Psoas muscle (tissue), 8 donors: Measurements from ENCODE around the gene GAMT. TPM values are rescaled to one million over a fixed set of nuclear protein-coding genes. Genes with fewer than 3 reads are reported as not detected.

ENCODE experiments used
- ATAC-seq, 4 donors: fragments of 200-7000 bp; cut with Tn5 transposase; one replicate each; pipeline ENCODE4 v1.9.1; 2020; ENCODE audit warnings: moderate library complexity in 3 of 4, mild to moderate bottlenecking in 2 of 4
- DNase-seq, 2 donors: peaks; one replicate each; pipeline ENCODE4 v3.0.0-alpha.2; 2020
- H3K27ac ChIP-seq: fragments of 200-600 bp; one replicate; pipeline ENCODE4 v1.8.0; 2022
- H3K27me3 ChIP-seq, 3 donors: fragments of 200-600 bp in 1 of 3; one replicate each; pipeline versions ENCODE4 v1.6.1 to v1.8.0; 2013 to 2022; ENCODE audit warnings: low read length in 2 of 3, mild to moderate bottlenecking in 2 of 3, moderate library complexity in 1 of 3; ENCODE audit not compliant: insufficient read depth in 3 of 3
- H3K36me3 ChIP-seq, 2 donors: fragments of 200-600 bp in 1 of 2; one replicate each; pipeline versions ENCODE4 v1.6.1 to v1.8.0; 2013 to 2022; ENCODE audit warnings: low read depth in 1 of 2, mild to moderate bottlenecking in 1 of 2, moderate library complexity in 1 of 2; ENCODE audit not compliant: insufficient read depth in 1 of 2
- H3K4me1 ChIP-seq: fragments of 200-600 bp; one replicate; pipeline ENCODE4 v1.8.0; 2022
- H3K4me3 ChIP-seq: fragments of 200-600 bp; one replicate; pipeline ENCODE4 v1.8.0; 2022; ENCODE audit warnings: mild to moderate bottlenecking
- H3K9me3 ChIP-seq: fragments of 200-600 bp; one replicate; pipeline ENCODE4 v1.8.0; 2022
- WGBS, 3 donors: extraction: QIAGEN DNeasy Blood & Tissue Kit; methylation state at CpG; one replicate each; pipeline versions ENCODE4 v1.1.6 to v1.1.7; 2013; 5-methylcytosine and 5-hydroxymethylcytosine counted together
- intact Hi-C, 2 donors: fragments of 100-400 bp; cut with DNase I; formaldehyde crosslinking; loops; one replicate each; pipeline versions ENCODE4 v1.11.0 to v1.14.2; 2022
- long read RNA-seq, 2 donors: library from polyadenylated mRNA; unstranded; transcript quantifications; one replicate each; pipeline ENCODE4 v2.0.0, GENCODE V29; 2021
- polyA plus RNA-seq, 3 donors: library from polyadenylated mRNA; stranded (reverse); fragments of 200-250 nt; gene quantifications; one replicate each; pipeline ENCODE4 v1.2.3, GENCODE V29; 2013
- total RNA-seq, 4 donors: library from RNA; stranded (reverse); fragmentation: NEBNext Ultra II Directional in 2 of 4; extraction: Animal tissue kit (Norgen Biotek cat#: 25700) in 2 of 4; gene quantifications; one replicate each; pipeline versions ENCODE4 v1.2.1 to v1.2.4, GENCODE V29; 2021 to 2023
- TF ChIP-seq, protein P1 (sequence below): fragments of 200-600 bp; IDR thresholded peaks from one replicate; pipeline ENCODE4 v1.8.0; 2022; ENCODE audit warnings: antibody characterized with exemption
- donor health status: healthy with polysubstance abuse.
- donor health status: DM: no; HTN: no; CAD: no; lungs with moderate emphysema.
- donor health status: Bipolar disorder and iron deficiency.
- donor health status: healthy.
- donor health status: DM: yes; HTN: yes; CAD: no.
- donor health status: DM: no; HTN: no; CAD: no.
- donor health status: DM: no; HTN: no; CAD: no.
- donor health status: DM: yes; HTN: yes; CAD: no.

The GAMT gene
- 100 to 1,000 TPM; 227 to 339 (median 232) TPM for total RNA-seq
- polyA plus RNA-seq: 100 to 1,000 TPM; 162 to 464 (median 351) TPM
- long read RNA-seq, donor 1, transcript GAMT-202 (5 exons, 1,769 nt): minor isoform, 9 of 329 reads
- long read RNA-seq, donor 1, transcript GAMT-201 (6 exons, 1,121 nt): major isoform, 282 of 329 reads
- long read RNA-seq, donor 1, partial matches to known transcripts: 25 of 329 reads
- long read RNA-seq, donor 1, other reads (novel, unspliced or antisense): 12 of 329 reads
- long read RNA-seq, donor 2, transcript GAMT-201 (6 exons, 1,121 nt): major isoform, 528 of 595 reads
- long read RNA-seq, donor 2, transcript GAMT-202 (5 exons, 1,769 nt): minor isoform, 29 of 595 reads
- long read RNA-seq, donor 2, partial matches to known transcripts: 19 of 595 reads
- long read RNA-seq, donor 2, other reads (novel, unspliced or antisense): 17 of 595 reads

DNA sequence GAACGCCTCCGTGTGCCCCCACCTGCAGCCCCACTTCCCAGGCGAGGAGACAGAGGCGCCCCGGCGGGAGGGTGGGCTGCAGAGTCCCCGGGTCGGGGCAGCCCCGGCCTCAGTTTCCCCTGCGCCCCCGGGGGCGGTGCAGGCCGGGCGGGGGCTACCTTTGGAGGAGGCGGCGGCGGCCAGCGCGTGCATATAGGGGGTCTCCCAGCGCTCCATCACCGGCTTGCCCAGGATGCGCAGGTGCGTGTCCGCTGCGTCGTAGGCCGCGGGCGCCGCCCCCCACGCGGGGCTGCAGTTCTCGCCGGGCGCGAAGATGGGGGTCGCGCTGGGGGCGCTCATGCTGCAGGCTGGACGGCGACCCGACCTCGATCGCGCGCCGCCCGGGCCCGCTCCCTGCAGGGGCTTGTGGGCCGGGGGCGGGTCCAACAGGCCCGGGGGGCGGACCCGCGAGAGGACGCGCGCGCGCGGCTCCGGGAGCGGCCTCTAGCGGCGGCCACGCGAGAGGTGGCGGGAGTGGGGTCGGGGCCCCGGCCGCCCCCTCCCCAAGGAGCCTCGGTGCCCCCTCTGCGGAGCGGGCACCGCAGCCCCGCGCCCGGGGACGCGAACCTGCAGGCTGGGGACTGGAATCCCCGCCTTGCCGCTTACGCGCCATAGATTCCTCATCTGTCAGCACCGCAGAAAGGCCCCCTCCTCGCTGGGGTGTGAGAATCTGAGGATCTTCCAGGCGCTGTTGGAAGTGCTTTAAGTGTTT, at the start of gene GAMT:
GAMT (minus strand) TSS at position 405 of the 751 bp plus-strand sequence; CDS start at position 339, 66 bp downstream.
- TF ChIP-seq, protein P1, sequence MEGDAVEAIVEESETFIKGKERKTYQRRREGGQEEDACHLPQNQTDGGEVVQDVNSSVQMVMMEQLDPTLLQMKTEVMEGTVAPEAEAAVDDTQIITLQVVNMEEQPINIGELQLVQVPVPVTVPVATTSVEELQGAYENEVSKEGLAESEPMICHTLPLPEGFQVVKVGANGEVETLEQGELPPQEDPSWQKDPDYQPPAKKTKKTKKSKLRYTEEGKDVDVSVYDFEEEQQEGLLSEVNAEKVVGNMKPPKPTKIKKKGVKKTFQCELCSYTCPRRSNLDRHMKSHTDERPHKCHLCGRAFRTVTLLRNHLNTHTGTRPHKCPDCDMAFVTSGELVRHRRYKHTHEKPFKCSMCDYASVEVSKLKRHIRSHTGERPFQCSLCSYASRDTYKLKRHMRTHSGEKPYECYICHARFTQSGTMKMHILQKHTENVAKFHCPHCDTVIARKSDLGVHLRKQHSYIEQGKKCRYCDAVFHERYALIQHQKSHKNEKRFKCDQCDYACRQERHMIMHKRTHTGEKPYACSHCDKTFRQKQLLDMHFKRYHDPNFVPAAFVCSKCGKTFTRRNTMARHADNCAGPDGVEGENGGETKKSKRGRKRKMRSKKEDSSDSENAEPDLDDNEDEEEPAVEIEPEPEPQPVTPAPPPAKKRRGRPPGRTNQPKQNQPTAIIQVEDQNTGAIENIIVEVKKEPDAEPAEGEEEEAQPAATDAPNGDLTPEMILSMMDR: peak; percentile 63
- peak; percentile 26 to 76 (median 56) for ATAC-seq
- DNase-seq: no peak
- 2% methylated on average over 53 to 87 of the region's 87 CpGs for WGBS, 3 donors
- H3K4me3 ChIP-seq: peak within 1 kb of the TSS; percentile 91
- H3K4me1 ChIP-seq: peaks cover 11% of the 10 kb centered on the region
- peak within 1 kb of the TSS; percentile 98 for H3K27ac ChIP-seq
- peaks cover 0 to 21% of the 10 kb centered on the region in 2 donors for H3K36me3 ChIP-seq
- no peaks in the 10 kb centered on the region for H3K9me3 ChIP-seq
- H3K27me3 ChIP-seq: no peaks in the 10 kb centered on the region
- intact Hi-C loops: loop anchor here in 1 of 2 donors (2.0 to 10.0 kb wide), 2 partner anchors 17 to 827 kb away; partner anchors contain the start of gene BSG

DNA sequence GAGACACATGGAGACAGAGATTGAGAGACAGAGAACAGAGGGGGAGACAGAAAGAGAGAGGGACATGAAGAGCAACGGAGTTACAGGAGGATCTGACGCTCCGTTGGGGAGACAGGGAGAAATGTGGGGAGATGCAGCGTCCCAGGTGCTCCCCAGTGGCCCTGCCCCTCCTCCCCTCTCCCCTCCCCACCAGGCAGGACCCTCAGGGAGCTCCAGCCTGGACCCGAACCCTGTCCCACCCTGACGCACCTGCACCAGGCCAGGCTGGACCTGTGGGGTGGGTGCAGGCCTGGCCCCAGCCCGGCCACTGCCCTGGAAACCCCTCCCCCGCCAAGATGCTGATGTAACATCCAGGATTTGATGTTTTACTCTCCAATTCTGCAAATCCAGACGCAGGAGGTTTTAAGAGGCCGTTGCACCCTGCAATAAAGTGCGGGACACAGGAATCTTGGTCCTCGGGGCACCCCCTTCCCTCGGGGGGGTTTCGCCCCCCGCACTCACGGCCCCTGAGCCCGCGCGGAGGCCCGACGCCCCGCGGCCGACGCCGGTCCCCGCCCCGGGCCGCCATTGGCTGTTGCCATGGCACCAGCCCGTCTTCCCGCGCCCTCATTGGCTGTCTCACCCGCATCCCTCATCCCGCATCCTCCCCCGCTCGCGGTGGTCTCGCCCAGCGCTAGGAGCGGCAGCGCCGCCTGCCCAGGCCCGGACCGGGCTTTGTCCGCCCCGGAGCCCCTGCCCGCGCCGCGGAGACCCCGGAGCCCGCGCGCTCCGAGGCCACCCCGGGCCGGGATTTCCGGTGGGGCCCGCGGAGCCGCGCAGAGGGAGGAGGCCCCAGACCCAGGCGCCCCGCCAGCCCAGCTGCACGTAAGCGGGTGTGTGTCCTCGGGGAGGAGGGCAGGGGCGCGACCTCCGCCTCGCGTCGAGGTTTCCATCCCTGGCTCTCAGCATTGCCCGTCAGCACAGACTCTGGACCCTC, 48.4 kb upstream of the GAMT start, which contains the start of gene APC2:
APC2 (plus strand) TSS at position 655 of the 976 bp plus-strand sequence. CDS start 2,881 bp downstream, outside the sequence.
- H3K27me3 ChIP-seq: peaks cover 0 to 91% (median 63%) of the 10 kb centered on the region in 3 donors
- TF ChIP-seq, protein P1: no peak
- no peaks in the 10 kb centered on the region for H3K36me3 ChIP-seq
- no peaks in the 10 kb centered on the region for H3K4me1 ChIP-seq
- H3K27ac ChIP-seq: no peak within 1 kb of the TSS
- ATAC-seq (no peak), DNase-seq (no peak)
- intact Hi-C loops: loop anchor here in 1 of 2 donors (5.0 to 10.0 kb wide), 2 partner anchors 132 to 165 kb away; partner anchors contain the start of gene EFNA2
- H3K4me3 ChIP-seq: no peak within 1 kb of the TSS
- 2 to 3% (median 2%) methylated on average over 62 to 74 of the region's 74 CpGs for WGBS, 3 donors
- H3K9me3 ChIP-seq: no peaks in the 10 kb centered on the region

DNA sequence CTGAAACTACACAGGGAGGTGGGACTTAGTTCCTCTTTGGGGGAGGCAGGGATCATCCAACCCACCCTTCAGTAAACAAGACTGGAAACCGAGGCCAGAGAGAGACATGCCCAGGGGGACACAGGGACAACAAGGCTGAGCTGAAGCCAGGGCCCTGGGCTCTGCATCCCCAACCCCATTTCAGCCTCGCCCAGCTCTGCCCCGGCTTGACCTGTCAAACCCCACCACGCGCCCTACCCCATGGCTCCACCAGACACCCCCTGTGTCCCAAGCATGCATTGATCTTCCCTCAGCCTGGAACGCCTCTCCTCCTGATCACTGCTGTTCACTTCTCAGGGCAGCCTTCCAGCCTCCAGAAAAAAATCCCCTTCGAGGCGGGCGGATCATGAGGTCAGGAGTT, 46.6 kb upstream of the GAMT start:
- Histone ChIP-seq H3K36me3 (peaks cover 0 to 1% of the 10 kb centered on the region in 2 donors), H3K9me3 (no peaks in the 10 kb centered on the region), H3K4me3 (no peak overlapping the region), H3K27ac (no peak overlapping the region), H3K4me1 (no peaks in the 10 kb centered on the region), H3K27me3 (peaks cover 0 to 74% (median 53%) of the 10 kb centered on the region in 3 donors)
- ATAC-seq (no peak), DNase-seq (no peak)
- intact Hi-C loops: loop anchor here in 1 of 2 donors (5.0 to 10.0 kb wide), 2 partner anchors 131 to 163 kb away; partner anchors contain the start of gene EFNA2
- TF ChIP-seq, protein P1: no peak
- 72 to 86% (median 82%) methylated on average over 9 of the region's 9 CpGs for WGBS, 3 donors

DNA sequence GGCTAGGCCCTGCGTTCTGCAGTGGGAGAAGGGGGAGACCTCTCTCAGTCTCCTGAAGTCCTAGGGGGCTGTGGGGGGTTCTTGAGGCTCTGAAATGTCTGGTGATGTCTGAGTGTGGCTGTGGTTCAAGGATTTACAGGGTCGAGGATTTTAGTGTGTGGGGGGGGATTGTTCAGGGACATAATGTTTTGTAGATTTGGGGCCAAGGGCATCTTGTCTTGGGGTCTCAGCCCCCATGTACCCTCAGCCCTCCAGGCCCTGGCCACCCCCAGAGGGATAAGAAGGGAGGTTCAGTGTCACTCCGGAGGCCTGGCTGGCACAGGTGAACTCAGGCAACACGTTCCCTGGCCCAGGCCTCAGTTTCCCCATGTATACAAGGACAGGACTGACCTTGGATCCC, 46.2 kb upstream of the GAMT start:
- DNase-seq: no peak
- no peak overlapping the region for H3K4me3 ChIP-seq
- WGBS, 3 donors: 27 to 39% (median 29%) methylated on average over 4 of the region's 4 CpGs
- H3K36me3 ChIP-seq: peaks cover 0 to 5% of the 10 kb centered on the region in 2 donors
- no peaks in the 10 kb centered on the region for H3K4me1 ChIP-seq
- H3K9me3 ChIP-seq: no peaks in the 10 kb centered on the region
- ATAC-seq: no peak
- TF ChIP-seq, protein P1: no peak
- H3K27me3 ChIP-seq: peaks cover 0 to 70% (median 49%) of the 10 kb centered on the region in 3 donors
- intact Hi-C loops: loop anchor here in 1 of 2 donors (5.0 to 10.0 kb wide), 2 partner anchors 130 to 163 kb away; partner anchors contain the start of gene EFNA2
- no peak overlapping the region for H3K27ac ChIP-seq
